Pancreas (tissue), 10 donors: Measurements from ENCODE around the gene EHD1. TPM values are rescaled to one million over a fixed set of nuclear protein-coding genes. Genes with fewer than 3 reads are reported as not detected.
A peak's percentile ranks its signal among the peaks of the same experiment; 100 is the strongest.

Source experiments
- ATAC-seq, 4 donors: fragments of 200-7000 bp; cut with Tn5 transposase; one replicate each; pipeline versions ENCODE4 v1.8.0 to v1.9.1; 2020; ENCODE audit warnings: mild to moderate bottlenecking in 4 of 4, moderate library complexity in 4 of 4
- DNase-seq, 6 donors: peaks; one replicate each; pipeline ENCODE4 v3.0.0-alpha.2; 2020
- FAIRE-seq: peaks from 2 replicates; lab custom pipeline; 2012; peaks lifted over from hg19 to GRCh38; lab: Jason Lieb, UNC
- H3K27ac ChIP-seq, 4 donors: fragments of 200-600 bp; sonication (generic); 1 replicate in 3 of 4; 2 replicates in 1 of 4; pipeline versions ENCODE4 v1.5.0 to v1.8.0; 2020
- H3K27me3 ChIP-seq, 4 donors: fragments of 200-600 bp; one replicate each; pipeline ENCODE4 v1.8.0; 2021
- H3K36me3 ChIP-seq, 3 donors: fragments of 200-600 bp; sonication (generic) in 1 of 3; one replicate each; pipeline versions ENCODE4 v1.5.0 to v1.8.0; 2020 to 2021
- H3K4me1 ChIP-seq, 3 donors: fragments of 200-600 bp; one replicate each; pipeline ENCODE4 v1.8.0; 2021
- H3K4me3 ChIP-seq, 4 donors: fragments of 200-600 bp; sonication (generic) in 2 of 4; one replicate each; pipeline versions ENCODE4 v1.5.0 to v1.8.0; 2020 to 2021
- H3K9me3 ChIP-seq, 4 donors: fragments of 200-600 bp; one replicate each; pipeline ENCODE4 v1.8.0; 2021
- WGBS, 2 donors: extraction: QIAGEN DNeasy Blood & Tissue Kit; methylation state at CpG; one replicate each; pipeline ENCODE4 v1.1.7; 2013; 5-methylcytosine and 5-hydroxymethylcytosine counted together
- intact Hi-C, 3 donors: fragments of 100-400 bp; cut with DNase I; formaldehyde crosslinking; loops; one replicate each; pipeline versions ENCODE4 v1.11.1 to v1.14.2; 2022
- polyA plus RNA-seq, 2 donors: library from polyadenylated mRNA; stranded (reverse); fragments of 200-250 nt; gene quantifications; one replicate each; pipeline ENCODE4 v1.2.3, GENCODE V29; 2013
- total RNA-seq, 6 donors: library from RNA; stranded (reverse); fragmentation: NEBNext Ultra II Directional in 4 of 6; extraction: Animal tissue kit (Norgen Biotek cat#: 25700) in 4 of 6; gene quantifications; one replicate each; pipeline versions ENCODE4 v1.2.1 to v1.2.4, GENCODE V29; 2021 to 2023
- TF ChIP-seq, protein P1 (sequence below), 4 donors: fragments of 200-600 bp; sonication (generic) in 3 of 4; IDR thresholded peaks; one replicate each; pipeline versions ENCODE4 v1.5.0 to v1.8.0; 2021; ENCODE audit warnings: antibody characterized with exemption in 4 of 4
- donor health status: healthy with polysubstance abuse.
- donor health status: DM: no; HTN: no; CAD: no; lungs with moderate emphysema.
- donor health status: DM: no; HTN: no; CAD: no.
- donor health status: control.
- donor health status: control.
- donor health status: Bipolar disorder and iron deficiency.
- donor health status: DM: yes; HTN: yes; CAD: no.
- donor health status: DM: no; HTN: no; CAD: no.
- donor health status: DM: no; HTN: no; CAD: no.
- donor health status: DM: yes; HTN: yes; CAD: no.

EHD1 gene
- total and polyA plus RNA-seq, 8 donors: 10.1 to 22.1 (median 16.8) TPM

DNA sequence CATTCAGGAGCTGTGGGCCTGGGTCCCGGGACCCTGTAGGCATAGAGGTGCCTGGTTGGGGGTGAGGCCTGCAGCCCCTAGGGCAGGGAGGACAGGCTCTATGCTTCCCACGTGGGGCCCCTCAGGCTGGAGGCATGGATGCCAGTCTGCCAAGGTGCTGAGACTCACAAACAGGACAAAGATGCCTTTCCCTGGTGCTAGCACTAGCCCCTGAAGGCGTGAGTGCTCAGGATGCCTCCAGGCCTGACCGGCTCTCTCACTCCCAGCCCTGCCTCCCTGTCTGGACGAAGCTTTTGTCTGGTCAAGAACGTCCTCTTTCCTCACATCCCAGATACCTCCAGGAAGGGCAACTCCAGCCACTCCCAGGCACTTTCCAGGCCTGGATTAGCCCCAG, 36.1 kb downstream of the EHD1 start:
- intact Hi-C loops: no loop called here
- FAIRE-seq (no peak), ATAC-seq (no peak), DNase-seq (peak in 2 of 6 donors; percentile 48 to 59)
- TF ChIP-seq, protein P1, sequence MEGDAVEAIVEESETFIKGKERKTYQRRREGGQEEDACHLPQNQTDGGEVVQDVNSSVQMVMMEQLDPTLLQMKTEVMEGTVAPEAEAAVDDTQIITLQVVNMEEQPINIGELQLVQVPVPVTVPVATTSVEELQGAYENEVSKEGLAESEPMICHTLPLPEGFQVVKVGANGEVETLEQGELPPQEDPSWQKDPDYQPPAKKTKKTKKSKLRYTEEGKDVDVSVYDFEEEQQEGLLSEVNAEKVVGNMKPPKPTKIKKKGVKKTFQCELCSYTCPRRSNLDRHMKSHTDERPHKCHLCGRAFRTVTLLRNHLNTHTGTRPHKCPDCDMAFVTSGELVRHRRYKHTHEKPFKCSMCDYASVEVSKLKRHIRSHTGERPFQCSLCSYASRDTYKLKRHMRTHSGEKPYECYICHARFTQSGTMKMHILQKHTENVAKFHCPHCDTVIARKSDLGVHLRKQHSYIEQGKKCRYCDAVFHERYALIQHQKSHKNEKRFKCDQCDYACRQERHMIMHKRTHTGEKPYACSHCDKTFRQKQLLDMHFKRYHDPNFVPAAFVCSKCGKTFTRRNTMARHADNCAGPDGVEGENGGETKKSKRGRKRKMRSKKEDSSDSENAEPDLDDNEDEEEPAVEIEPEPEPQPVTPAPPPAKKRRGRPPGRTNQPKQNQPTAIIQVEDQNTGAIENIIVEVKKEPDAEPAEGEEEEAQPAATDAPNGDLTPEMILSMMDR (IDR thresholded peaks at IDR 0.05): no peak
- Histone ChIP-seq H3K4me3 (peak overlapping the region in 2 of 4 donors; percentile 68 to 71), H3K9me3 (no peaks in the 10 kb centered on the region), H3K4me1 (peaks cover 0 to 11% (median 9%) of the 10 kb centered on the region in 3 donors), H3K27me3 (no peaks in the 10 kb centered on the region), H3K27ac (peak overlapping the region; percentile 44 to 86 (median 72)), H3K36me3 (peaks cover 0 to 24% (median 0%) of the 10 kb centered on the region in 3 donors)
- WGBS, 2 donors: 58 to 60% methylated on average over 5 to 6 of the region's 6 CpGs

DNA sequence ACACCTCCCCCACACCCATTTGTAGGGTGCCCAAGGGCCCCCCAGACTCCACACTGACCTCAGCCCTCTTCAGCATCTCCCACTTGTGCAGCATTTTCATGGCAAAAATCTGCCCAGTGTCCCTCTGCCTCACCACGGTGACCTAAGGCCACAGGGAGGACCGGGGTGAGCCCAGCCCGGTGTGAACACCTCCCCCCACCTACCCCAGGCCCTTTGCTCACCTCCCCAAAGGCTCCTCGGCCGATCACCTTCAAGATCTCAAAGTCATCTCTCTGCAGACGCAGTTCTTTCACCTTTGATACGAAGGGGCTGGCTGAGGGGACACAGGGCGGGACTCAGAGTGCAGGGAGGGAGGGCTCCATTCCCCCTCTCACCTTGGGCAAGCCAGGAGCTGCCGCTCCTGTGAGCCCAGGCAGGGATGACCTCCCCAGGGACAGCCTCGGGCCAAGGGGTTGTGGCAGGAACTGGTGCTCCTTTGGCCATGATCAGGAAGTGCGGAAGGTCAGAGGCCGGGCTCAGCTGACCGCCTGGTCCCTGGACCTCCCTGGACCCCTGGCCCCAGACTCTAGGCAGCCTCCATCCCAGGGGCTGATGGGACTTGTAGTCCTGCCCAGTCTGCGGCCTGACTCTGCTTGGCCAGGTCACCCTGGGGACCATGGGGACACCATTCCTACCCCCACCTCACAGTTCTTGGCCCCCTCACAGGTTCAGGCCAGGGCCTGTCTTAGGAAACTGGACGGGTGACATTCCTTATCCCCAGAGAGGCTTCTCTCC, 36.6 kb downstream of the EHD1 start:
- no peaks in the 10 kb centered on the region for H3K9me3 ChIP-seq
- ATAC-seq (no peak), FAIRE-seq (no peak), DNase-seq (peak in 3 of 6 donors; percentile 48 to 82 (median 59))
- H3K36me3 ChIP-seq: peaks cover 0 to 30% (median 0%) of the 10 kb centered on the region in 3 donors
- TF ChIP-seq, protein P1 (IDR thresholded peaks at IDR 0.05): no peak
- H3K4me3 ChIP-seq: no peak overlapping the region
- H3K27ac ChIP-seq: peak overlapping the region; percentile 44 to 86 (median 72)
- WGBS, 2 donors: 86 to 88% methylated on average over 15 of the region's 15 CpGs
- intact Hi-C loops: no loop called here
- peaks cover 0 to 11% (median 9%) of the 10 kb centered on the region in 3 donors for H3K4me1 ChIP-seq
- H3K27me3 ChIP-seq: no peaks in the 10 kb centered on the region

DNA sequence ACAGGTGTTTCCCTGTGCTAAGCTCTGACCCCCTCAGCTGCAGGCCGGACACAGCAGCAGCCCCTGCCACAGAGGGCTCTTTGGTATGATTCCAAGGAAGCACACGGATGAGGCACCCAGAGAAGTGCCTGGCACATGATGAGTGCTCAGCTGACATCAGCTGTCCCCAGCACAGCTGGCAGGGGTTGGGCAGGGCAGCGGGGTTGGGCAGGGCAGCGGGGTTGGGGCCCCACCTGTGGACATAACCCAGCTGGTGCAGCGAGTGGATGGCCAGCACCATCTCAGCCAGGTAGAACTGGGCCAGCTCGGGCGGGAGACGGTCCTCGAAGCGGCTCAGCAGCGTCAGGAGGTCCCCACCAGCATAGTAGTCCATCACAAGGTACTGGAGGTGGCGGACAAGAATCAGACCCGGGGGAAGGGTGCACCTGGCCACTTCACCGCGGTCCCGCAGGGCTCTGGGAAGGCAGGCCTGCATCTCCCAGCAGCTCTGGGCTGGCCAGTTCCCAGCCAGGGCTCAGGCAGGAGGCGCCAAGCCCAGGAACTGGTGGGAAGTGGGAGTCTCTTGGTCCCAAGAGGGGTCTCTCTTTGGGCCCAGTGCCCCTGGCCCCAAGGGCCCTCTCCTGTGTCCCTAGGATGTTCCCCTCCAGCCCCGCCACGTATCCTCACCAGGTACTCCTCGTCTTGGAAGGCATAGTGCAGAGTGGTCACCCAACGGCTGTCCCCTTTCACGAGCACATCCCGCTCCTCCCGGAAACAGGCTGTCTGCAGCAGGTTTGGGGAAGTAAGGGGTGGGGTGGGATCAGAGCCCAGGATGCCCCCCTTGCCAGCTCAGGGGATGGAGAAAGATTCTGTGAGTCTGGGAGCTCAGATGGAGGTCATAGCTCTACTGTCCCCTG, 38.3 kb downstream of the EHD1 start:
- peaks cover 0 to 41% (median 0%) of the 10 kb centered on the region in 3 donors for H3K36me3 ChIP-seq
- no peaks in the 10 kb centered on the region for H3K27me3 ChIP-seq
- H3K9me3 ChIP-seq: no peaks in the 10 kb centered on the region
- no peak overlapping the region for H3K4me3 ChIP-seq
- TF ChIP-seq, protein P1 (IDR thresholded peaks at IDR 0.05): no peak
- intact Hi-C loops: no loop called here
- FAIRE-seq (no peak), ATAC-seq (no peak), DNase-seq (peak in 2 of 6 donors; percentile 14 to 62)
- peaks cover 0 to 11% (median 9%) of the 10 kb centered on the region in 3 donors for H3K4me1 ChIP-seq
- no peak overlapping the region for H3K27ac ChIP-seq
- 90 to 91% methylated on average over 21 to 24 of the region's 24 CpGs for WGBS, 2 donors

DNA sequence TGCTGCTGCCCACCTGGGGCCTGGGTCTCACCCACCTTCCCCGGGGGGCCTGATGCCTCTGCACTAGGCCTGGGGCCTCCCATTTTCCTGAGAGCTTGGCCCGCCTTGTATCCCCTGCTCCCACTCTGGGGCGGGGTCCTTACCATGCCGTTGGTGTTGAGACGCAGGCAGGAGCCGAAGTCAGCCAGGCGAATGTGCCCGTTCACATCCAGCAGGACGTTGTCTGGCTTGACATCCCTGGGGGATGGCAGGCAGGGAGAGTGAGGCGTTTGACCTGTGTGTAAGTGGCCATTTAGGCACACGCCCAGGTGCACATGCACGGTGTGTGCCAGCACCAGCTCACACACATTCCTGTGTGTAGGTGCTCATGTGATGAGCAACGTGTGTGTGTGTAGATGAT, 39.1 kb downstream of the EHD1 start:
- TF ChIP-seq, protein P1 (IDR thresholded peaks at IDR 0.05): no peak
- no peaks in the 10 kb centered on the region for H3K9me3 ChIP-seq
- DNase-seq: peak in 2 of 6 donors; percentile 45 to 68
- peaks cover 0 to 11% (median 9%) of the 10 kb centered on the region in 3 donors for H3K4me1 ChIP-seq
- H3K4me3 ChIP-seq: no peak overlapping the region
- no peak for ATAC-seq
- FAIRE-seq: no peak
- H3K27me3 ChIP-seq: no peaks in the 10 kb centered on the region
- peaks cover 0 to 49% (median 0%) of the 10 kb centered on the region in 3 donors for H3K36me3 ChIP-seq
- WGBS, 2 donors: 88 to 89% methylated on average over 13 of the region's 13 CpGs
- intact Hi-C loops: no loop called here
- H3K27ac ChIP-seq: no peak overlapping the region
